Mammary epithelial cell (primary cell): ENCODE results near the gene FETUB.

Experiments
- EZH2 ChIP-seq: IDR thresholded peaks from 2 replicates; pipeline ENCODE4 v1.6.1; 2012; ENCODE audit warnings: low read length, inconsistent platforms, borderline replicate concordance
- TF ChIP-seq, protein P1 (sequence below), 2 donors: IDR thresholded peaks in 1 of 2; conservative IDR thresholded peaks in 1 of 2; 2 replicates each; pipeline ENCODE4 v1.5.1; 2011 to 2012; ENCODE audit warnings: inconsistent platforms in 2 of 2, low read length in 2 of 2, mild to moderate bottlenecking in 2 of 2, control low read depth in 1 of 2, low read depth in 1 of 2; ENCODE audit not compliant: insufficient read depth in 1 of 2; ENCODE audit errors: extremely low read depth in 1 of 2

DNA sequence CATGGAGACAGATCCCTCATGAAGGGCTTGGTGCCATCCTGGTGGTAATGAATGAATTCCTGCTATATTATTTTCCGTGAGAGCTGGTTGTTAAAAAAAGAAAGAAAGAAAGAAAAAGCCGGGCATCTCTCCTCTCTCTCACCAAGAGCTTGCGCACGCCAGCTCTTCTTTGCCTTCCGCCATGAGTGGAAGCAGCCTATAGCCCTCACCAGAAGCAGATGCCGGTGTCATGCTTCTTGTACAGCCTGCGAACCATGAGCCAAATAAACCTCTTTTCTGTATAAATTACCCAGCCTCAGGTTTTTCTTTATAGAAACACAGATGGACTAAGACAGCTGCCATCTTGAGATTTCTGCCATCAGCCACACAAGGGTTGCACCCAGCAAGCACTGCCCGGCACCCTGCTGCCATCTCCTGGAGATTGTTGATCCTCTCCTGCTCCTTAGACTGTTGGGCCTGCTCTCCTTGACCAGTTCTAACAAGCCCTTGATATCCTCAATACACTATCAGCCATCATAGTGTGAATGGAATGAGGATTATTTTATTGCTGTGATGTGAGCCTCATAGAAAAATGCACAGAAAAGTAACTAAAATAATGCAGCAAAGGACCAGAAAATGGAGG, 30.8 kb upstream of the FETUB start:
- TF ChIP-seq, protein P1, sequence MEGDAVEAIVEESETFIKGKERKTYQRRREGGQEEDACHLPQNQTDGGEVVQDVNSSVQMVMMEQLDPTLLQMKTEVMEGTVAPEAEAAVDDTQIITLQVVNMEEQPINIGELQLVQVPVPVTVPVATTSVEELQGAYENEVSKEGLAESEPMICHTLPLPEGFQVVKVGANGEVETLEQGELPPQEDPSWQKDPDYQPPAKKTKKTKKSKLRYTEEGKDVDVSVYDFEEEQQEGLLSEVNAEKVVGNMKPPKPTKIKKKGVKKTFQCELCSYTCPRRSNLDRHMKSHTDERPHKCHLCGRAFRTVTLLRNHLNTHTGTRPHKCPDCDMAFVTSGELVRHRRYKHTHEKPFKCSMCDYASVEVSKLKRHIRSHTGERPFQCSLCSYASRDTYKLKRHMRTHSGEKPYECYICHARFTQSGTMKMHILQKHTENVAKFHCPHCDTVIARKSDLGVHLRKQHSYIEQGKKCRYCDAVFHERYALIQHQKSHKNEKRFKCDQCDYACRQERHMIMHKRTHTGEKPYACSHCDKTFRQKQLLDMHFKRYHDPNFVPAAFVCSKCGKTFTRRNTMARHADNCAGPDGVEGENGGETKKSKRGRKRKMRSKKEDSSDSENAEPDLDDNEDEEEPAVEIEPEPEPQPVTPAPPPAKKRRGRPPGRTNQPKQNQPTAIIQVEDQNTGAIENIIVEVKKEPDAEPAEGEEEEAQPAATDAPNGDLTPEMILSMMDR (conservative IDR thresholded peaks at IDR 0.05 in 1 of 2, IDR thresholded peaks at IDR 0.05 in 1 of 2; ENCODE audit: extremely low read depth in 1 of 2, insufficient read depth in 1 of 2, low read depth in 1 of 2, low read length in 2 of 2), result peak; percentile 68 to 84
- no peak for TF ChIP-seq EZH2
